Liver (tissue), 9 donors: Measurements from ENCODE around the gene UBXN4. TPM values are rescaled to one million over a fixed set of nuclear protein-coding genes. Genes with fewer than 3 reads are reported as not detected.

Source experiments
- DNase-seq: peaks from one replicate; pipeline ENCODE4 v3.0.0-alpha.2; 2017; ENCODE audit warnings: low spot score
- H3K27ac ChIP-seq, 2 donors: one replicate each; pipeline ENCODE4 v1.7.0; 2013; ENCODE audit warnings: inconsistent platforms in 2 of 2, low read length in 2 of 2, control low read depth in 1 of 2, low read depth in 1 of 2, mild to moderate bottlenecking in 1 of 2
- H3K27me3 ChIP-seq, 4 donors: one replicate each; pipeline versions ENCODE4 v1.6.1 to v1.7.0; 2013; ENCODE audit warnings: low read length in 3 of 4, inconsistent platforms in 1 of 4, mild to moderate bottlenecking in 1 of 4, moderate library complexity in 1 of 4; ENCODE audit not compliant: control insufficient read depth in 4 of 4, insufficient read depth in 4 of 4
- H3K36me3 ChIP-seq, 4 donors: one replicate each; pipeline versions ENCODE4 v1.6.1 to v1.7.0; 2013; ENCODE audit warnings: low read length in 3 of 4, mild to moderate bottlenecking in 3 of 4, low read depth in 1 of 4, moderate library complexity in 1 of 4; ENCODE audit not compliant: control insufficient read depth in 4 of 4, insufficient read depth in 3 of 4
- H3K4me1 ChIP-seq, 4 donors: one replicate each; pipeline versions ENCODE4 v1.6.1 to v1.7.0; 2013; ENCODE audit warnings: low read length in 3 of 4, mild to moderate bottlenecking in 3 of 4, moderate library complexity in 1 of 4; ENCODE audit not compliant: control insufficient read depth in 4 of 4, insufficient read depth in 4 of 4
- H3K4me3 ChIP-seq, 3 donors: one replicate each; pipeline versions ENCODE4 v1.6.1 to v1.7.0; 2013; ENCODE audit warnings: low read length in 3 of 3, control low read depth in 1 of 3, low read depth in 1 of 3, mild to moderate bottlenecking in 1 of 3
- H3K9ac ChIP-seq, 2 donors: one replicate each; pipeline ENCODE4 v1.7.0; 2013; ENCODE audit warnings: low read length in 2 of 2, mild to moderate bottlenecking in 2 of 2, moderate library complexity in 2 of 2, control low read depth in 1 of 2, low read depth in 1 of 2
- H3K9me3 ChIP-seq, 4 donors: one replicate each; pipeline versions ENCODE4 v1.6.1 to v1.7.0; 2013; ENCODE audit warnings: low read length in 3 of 4; ENCODE audit not compliant: control insufficient read depth in 4 of 4
- ATF3 ChIP-seq: IDR thresholded peaks from 2 replicates; pipeline ENCODE4 v1.6.1; 2016; ENCODE audit warnings: antibody characterized with exemption
- EGR1 ChIP-seq, 2 donors: IDR thresholded peaks; 2 replicates each; pipeline ENCODE4 v1.6.1; 2016 to 2018; ENCODE audit warnings: antibody characterized with exemption in 2 of 2, low read depth in 2 of 2
- FOXA1 ChIP-seq: IDR thresholded peaks from 2 replicates; pipeline ENCODE4 v1.6.1; 2016; ENCODE audit warnings: antibody characterized with exemption
- FOXA2 ChIP-seq: IDR thresholded peaks from 2 replicates; pipeline ENCODE4 v1.6.1; 2016; ENCODE audit warnings: antibody characterized with exemption
- GABPA ChIP-seq, 2 donors: IDR thresholded peaks in 1 of 2; conservative IDR thresholded peaks in 1 of 2; 2 replicates each; pipeline ENCODE4 v1.6.1; 2016; ENCODE audit warnings: antibody characterized with exemption in 2 of 2, mild to moderate bottlenecking in 1 of 2, moderate library complexity in 1 of 2
- HNF4G ChIP-seq: IDR thresholded peaks from 2 replicates; pipeline ENCODE4 v1.6.1; 2016; ENCODE audit warnings: antibody characterized with exemption
- JUND ChIP-seq, 2 donors: IDR thresholded peaks; 2 replicates each; pipeline ENCODE4 v1.6.1; 2016; ENCODE audit warnings: antibody characterized with exemption in 2 of 2
- MAX ChIP-seq: IDR thresholded peaks from 2 replicates; pipeline ENCODE4 v1.6.1; 2016; ENCODE audit warnings: antibody characterized with exemption
- NR2F2 ChIP-seq: IDR thresholded peaks from 2 replicates; pipeline ENCODE4 v1.6.1; 2016; ENCODE audit warnings: antibody characterized with exemption
- RAD21 ChIP-seq, 2 donors: IDR thresholded peaks; 2 replicates each; pipeline ENCODE4 v1.6.1; 2016; ENCODE audit warnings: antibody characterized with exemption in 2 of 2, mild to moderate bottlenecking in 2 of 2
- REST ChIP-seq: IDR thresholded peaks from 2 replicates; pipeline ENCODE4 v1.6.1; 2016; ENCODE audit warnings: antibody characterized with exemption, mild to moderate bottlenecking
- RXRA ChIP-seq, 2 donors: IDR thresholded peaks; 2 replicates each; pipeline ENCODE4 v1.6.1; 2017 to 2018; ENCODE audit warnings: antibody characterized with exemption in 2 of 2, mild to moderate bottlenecking in 1 of 2
- SP1 ChIP-seq: IDR thresholded peaks from 2 replicates; pipeline ENCODE4 v1.6.1; 2018; ENCODE audit warnings: antibody characterized with exemption, mild to moderate bottlenecking
- TAF1 ChIP-seq: conservative IDR thresholded peaks from 2 replicates; pipeline ENCODE4 v1.6.1; 2016; ENCODE audit warnings: antibody characterized with exemption, mild to moderate bottlenecking
- YY1 ChIP-seq: IDR thresholded peaks from 2 replicates; pipeline ENCODE4 v1.6.1; 2016; ENCODE audit warnings: antibody characterized with exemption, mild to moderate bottlenecking
- ZBTB33 ChIP-seq: IDR thresholded peaks from 2 replicates; pipeline ENCODE4 v1.6.1; 2016; ENCODE audit warnings: antibody characterized with exemption
- whole genome bisulfite sequencing: extraction: QIAGEN DNeasy Blood & Tissue Kit; methylation state at CpG from one replicate; pipeline ENCODE4 v1.1.7; 2013; 5-methylcytosine and 5-hydroxymethylcytosine counted together
- polyA plus RNA-seq, 2 donors: library from polyadenylated mRNA; stranded (reverse) in 1 of 2; unstranded in 1 of 2; fragments of 200-250 nt in 1 of 2; fragments of >200 nt in 1 of 2; fragmentation: Nextera tagmentation in 1 of 2; extraction: Ambion mirVana in 1 of 2; gene quantifications; one replicate each; pipeline versions ENCODE4 v1.2.1 to v1.2.3, GENCODE V29; 2013 to 2015
- total RNA-seq, 2 donors: library from RNA; depleted of rRNA; stranded (reverse); fragments of >200 nt; gene quantifications; one replicate each; pipeline ENCODE4 v1.2.3, GENCODE V29; 2014
- donor health status: healthy.
- donor health status: healthy.
- donor health status: healthy.
- donor health status: healthy.
- donor health status: healthy.

UBXN4 gene
- total and polyA plus RNA-seq, 4 donors: 46.5 to 172 (median 67.4) TPM

GRCh38 chr2:135825550-135826176, 84.0 kb downstream of the UBXN4 start:
- WGBS: 65% methylated on average over 11 of the region's 11 CpGs
- Histone ChIP-seq H3K27ac (no peak overlapping the region), H3K4me3 (no peak overlapping the region), H3K36me3 (no peaks in the 10 kb centered on the region), H3K27me3 (no peaks in the 10 kb centered on the region), H3K4me1 (no peaks in the 10 kb centered on the region), H3K9ac (no peak overlapping the region), H3K9me3 (peaks cover 0 to 11% (median 2%) of the 10 kb centered on the region in 4 donors)
- DNase-seq: no peak
- TF ChIP-seq REST: no peak
- no peak for TF ChIP-seq FOXA2
- TF ChIP-seq RXRA (IDR thresholded peaks at IDR 0.05): no peak
- TF ChIP-seq TAF1: no peak
- TF ChIP-seq MAX: no peak
- no peak for TF ChIP-seq FOXA1
- no peak for TF ChIP-seq EGR1 (IDR thresholded peaks at IDR 0.05; ENCODE audit: low read depth in 2 of 2)
- TF ChIP-seq RAD21 (IDR thresholded peaks at IDR 0.05): no peak
- no peak for TF ChIP-seq ZBTB33

GRCh38 chr2:135826544-135826943, 84.9 kb downstream of the UBXN4 start:
- Histone ChIP-seq H3K9me3 (peaks cover 0 to 11% (median 2%) of the 10 kb centered on the region in 4 donors), H3K27ac (no peak overlapping the region), H3K4me1 (no peaks in the 10 kb centered on the region), H3K9ac (no peak overlapping the region), H3K36me3 (no peaks in the 10 kb centered on the region), H3K27me3 (no peaks in the 10 kb centered on the region), H3K4me3 (no peak overlapping the region)
- no peak for DNase-seq
- 90% methylated on average over 6 of the region's 6 CpGs for WGBS
- no peak for TF ChIP-seq JUND (IDR thresholded peaks at IDR 0.05)
- no peak for TF ChIP-seq NR2F2
- no peak for TF ChIP-seq ZBTB33
- TF ChIP-seq FOXA2: no peak
- no peak for TF ChIP-seq SP1
- TF ChIP-seq RAD21 (IDR thresholded peaks at IDR 0.05): no peak
- TF ChIP-seq YY1: no peak
- no peak for TF ChIP-seq ATF3
- TF ChIP-seq TAF1: no peak
- TF ChIP-seq FOXA1: no peak
- TF ChIP-seq HNF4G: no peak
- no peak for TF ChIP-seq GABPA (IDR thresholded peaks at IDR 0.05 in 1 of 2, conservative IDR thresholded peaks at IDR 0.05 in 1 of 2)
- no peak for TF ChIP-seq RXRA (IDR thresholded peaks at IDR 0.05)
